ENCODE measurements around the gene HDGFL2. TPM values are rescaled to one million over a fixed set of nuclear protein-coding genes. Genes with fewer than 3 reads are reported as not detected.

The HDGFL2 gene
- total and polyA plus RNA-seq, 2 donors from 2014 or later: 37.8 to 38.8 TPM

GRCh38 chr19:4439243-4439642 is 32.9 kb upstream of the HDGFL2 start:
- FAIRE-seq: no peak
- no peak for DNase-seq
- no peaks in the 10 kb centered on the region for H3K4me1 ChIP-seq (ENCODE audit: control insufficient read depth in 2 of 3, insufficient read depth in 2 of 3, low read depth in 1 of 3, low read length in 3 of 3)

GRCh38 chr19:4441994-4442818 is 29.9 kb upstream of the HDGFL2 start:
- Histone ChIP-seq H3K9me3 (ENCODE audit: control insufficient read depth in 2 of 3, insufficient read depth in 1 of 3, low read length in 3 of 3) (no peaks in the 10 kb centered on the region), H3K4me3 (ENCODE audit: low read length in 3 of 3) (no peak overlapping the region), H3K9ac (ENCODE audit: low read length in 3 of 3) (no peak overlapping the region), H3K27me3 (ENCODE audit: control insufficient read depth, insufficient read depth, low read length) (no peaks in the 10 kb centered on the region), H3K4me1 (ENCODE audit: control insufficient read depth in 2 of 3, insufficient read depth in 2 of 3, low read depth in 1 of 3, low read length in 3 of 3) (no peaks in the 10 kb centered on the region), H3K36me3 (ENCODE audit: control insufficient read depth in 2 of 3, insufficient read depth in 3 of 3, low read length in 3 of 3) (peaks cover 0 to 22% (median 4%) of the 10 kb centered on the region in 3 donors), H3K27ac (ENCODE audit: low read depth in 2 of 2, low read length in 2 of 2) (no peak overlapping the region)
- peak in 1 of 5 donors; percentile 49 for DNase-seq
- TF ChIP-seq CTCF (IDR thresholded peaks at IDR 0.05; ENCODE audit: borderline replicate concordance, extremely low read depth, insufficient read depth): no peak
- intact Hi-C loops (cut with DNase I): no loop called here
- no peak for FAIRE-seq

More at GRCh38 chr19:4439243-4439642, 32.9 kb upstream of the HDGFL2 start:
- intact Hi-C loops (cut with DNase I): no loop called here
- H3K36me3 ChIP-seq (ENCODE audit: control insufficient read depth in 2 of 3, insufficient read depth in 3 of 3, low read length in 3 of 3): no peaks in the 10 kb centered on the region
- H3K27ac ChIP-seq (ENCODE audit: low read depth in 2 of 2, low read length in 2 of 2): no peak overlapping the region
- H3K4me3 ChIP-seq (ENCODE audit: low read length in 3 of 3): no peak overlapping the region
- H3K9me3 ChIP-seq (ENCODE audit: control insufficient read depth in 2 of 3, insufficient read depth in 1 of 3, low read length in 3 of 3): no peaks in the 10 kb centered on the region
- TF ChIP-seq CTCF (IDR thresholded peaks at IDR 0.05; ENCODE audit: borderline replicate concordance, extremely low read depth, insufficient read depth): no peak
- no peaks in the 10 kb centered on the region for H3K27me3 ChIP-seq (ENCODE audit: control insufficient read depth, insufficient read depth, low read length)
- H3K9ac ChIP-seq (ENCODE audit: low read length in 3 of 3): no peak overlapping the region

GRCh38 chr19:4442819-4443146 is 29.3 kb upstream of the HDGFL2 start:
- DNase-seq (no peak), FAIRE-seq (no peak)
- no peak for TF ChIP-seq CTCF (IDR thresholded peaks at IDR 0.05; ENCODE audit: borderline replicate concordance, extremely low read depth, insufficient read depth)
- Histone ChIP-seq H3K4me3 (ENCODE audit: low read length in 3 of 3) (no peak overlapping the region), H3K36me3 (ENCODE audit: control insufficient read depth in 2 of 3, insufficient read depth in 3 of 3, low read length in 3 of 3) (peaks cover 0 to 24% (median 4%) of the 10 kb centered on the region in 3 donors), H3K9me3 (ENCODE audit: control insufficient read depth in 2 of 3, insufficient read depth in 1 of 3, low read length in 3 of 3) (no peaks in the 10 kb centered on the region), H3K4me1 (ENCODE audit: control insufficient read depth in 2 of 3, insufficient read depth in 2 of 3, low read depth in 1 of 3, low read length in 3 of 3) (no peaks in the 10 kb centered on the region), H3K27ac (ENCODE audit: low read depth in 2 of 2, low read length in 2 of 2) (no peak overlapping the region), H3K27me3 (ENCODE audit: control insufficient read depth, insufficient read depth, low read length) (no peaks in the 10 kb centered on the region), H3K9ac (ENCODE audit: low read length in 3 of 3) (no peak overlapping the region)
- intact Hi-C loops (cut with DNase I): no loop called here
